Upper lobe of left lung (tissue), 6 donors: ENCODE measurements around the gene NOX4. TPM values are rescaled to one million over a fixed set of nuclear protein-coding genes. Genes with fewer than 3 reads are reported as not detected.

Source experiments
- ATAC-seq, 2 donors: fragments of 200-7000 bp; cut with Tn5 transposase; one replicate each; pipeline ENCODE4 v1.9.1; 2022; ENCODE audit warnings: mild to moderate bottlenecking in 2 of 2, moderate library complexity in 2 of 2; ENCODE audit not compliant: low FRiP score in 2 of 2
- DNase-seq, 2 donors: peaks; one replicate each; pipeline ENCODE4 v3.0.0-alpha.2; 2019 to 2020
- H3K27ac ChIP-seq, 4 donors: fragments of 200-600 bp; sonication (generic); one replicate each; pipeline ENCODE4 v1.5.1; 2016 to 2019
- H3K27me3 ChIP-seq, 4 donors: fragments of 200-600 bp; sonication (generic); one replicate each; pipeline ENCODE4 v1.5.1; 2017 to 2019
- H3K36me3 ChIP-seq, 4 donors: fragments of 200-600 bp; sonication (generic); one replicate each; pipeline ENCODE4 v1.5.1; 2016 to 2019
- H3K4me1 ChIP-seq, 4 donors: fragments of 200-600 bp; sonication (generic); one replicate each; pipeline ENCODE4 v1.5.1; 2018 to 2019
- H3K4me3 ChIP-seq, 4 donors: fragments of 200-600 bp; sonication (generic); one replicate each; pipeline ENCODE4 v1.5.1; 2017 to 2019; ENCODE audit warnings: mild to moderate bottlenecking in 2 of 4, moderate library complexity in 1 of 4
- H3K9me3 ChIP-seq, 4 donors: fragments of 200-600 bp; sonication (generic); one replicate each; pipeline ENCODE4 v1.5.1; 2018 to 2019
- CTCF ChIP-seq, 6 experiments: fragments of 450-650 bp in 4 of 6; fragments of 200-600 bp in 2 of 6; sonication (generic) in 2 of 6; IDR thresholded peaks; one replicate each; pipeline ENCODE4 v1.5.1; 2016 to 2019; ENCODE audit warnings: antibody characterized with exemption in 6 of 6
- EP300 ChIP-seq, 4 donors: sonication (generic); formaldehyde crosslinking; IDR thresholded peaks; one replicate each; pipeline ENCODE4 v1.5.1; 2017; ENCODE audit warnings: antibody characterized with exemption in 4 of 4, control low read depth in 2 of 4
- POLR2A ChIP-seq, 4 donors: fragments of 450-650 bp; IDR thresholded peaks; one replicate each; pipeline ENCODE4 v1.5.1; 2016 to 2017; ENCODE audit warnings: antibody characterized with exemption in 4 of 4, mild to moderate bottlenecking in 2 of 4
- POLR2AphosphoS5 ChIP-seq, 2 donors: sonication (generic); formaldehyde crosslinking; IDR thresholded peaks; one replicate each; pipeline ENCODE4 v1.5.1; 2017; ENCODE audit warnings: antibody characterized with exemption in 2 of 2
- WGBS, 2 donors: methylation state at CpG; one replicate each; pipeline ENCODE4 v1.1.5; 2017 to 2018; 5-methylcytosine and 5-hydroxymethylcytosine counted together
- total RNA-seq, 6 donors: library from RNA; depleted of rRNA in 4 of 6; stranded (reverse); fragments of >200 nt in 4 of 6; gene quantifications; one replicate each; pipeline versions ENCODE4 v1.1.0 to v1.2.1, GENCODE V29; 2016 to 2021
- donor health status: DM: no; HTN: no; CAD: no; lungs with moderate emphysema.
- donor health status: DM: no; HTN: yes; CAD: no; lungs with severe emphysema.

NOX4 gene
- total RNA-seq, 6 donors from 2014 or later: 2.0 to 6.4 (median 3.7) TPM

GRCh38 chr11:89456681-89457080, 34.5 kb downstream of the NOX4 start:
- no peak overlapping the region for H3K4me3 ChIP-seq
- WGBS, 2 donors: 90 to 100% methylated on average over 2 of the region's 2 CpGs
- H3K36me3 ChIP-seq: no peaks in the 10 kb centered on the region
- H3K4me1 ChIP-seq: no peaks in the 10 kb centered on the region
- DNase-seq (no peak), ATAC-seq (no peak)
- no peak overlapping the region for H3K27ac ChIP-seq
- no peaks in the 10 kb centered on the region for H3K9me3 ChIP-seq
- no peaks in the 10 kb centered on the region for H3K27me3 ChIP-seq
- TF ChIP-seq EP300 (IDR thresholded peaks at IDR 0.05) (no peak), CTCF (IDR thresholded peaks at IDR 0.05) (no peak), POLR2AphosphoS5 (IDR thresholded peaks at IDR 0.05) (no peak), POLR2A (IDR thresholded peaks at IDR 0.05) (no peak)

GRCh38 chr11:89452780-89453179, 38.4 kb downstream of the NOX4 start:
- H3K4me1 ChIP-seq: no peaks in the 10 kb centered on the region
- 70 to 75% methylated on average over 3 of the region's 3 CpGs for WGBS, 2 donors
- H3K4me3 ChIP-seq: no peak overlapping the region
- no peak for ATAC-seq
- no peak for TF ChIP-seq EP300 (IDR thresholded peaks at IDR 0.05)
- TF ChIP-seq CTCF (IDR thresholded peaks at IDR 0.05): no peak
- TF ChIP-seq POLR2A (IDR thresholded peaks at IDR 0.05): no peak
- no peak for TF ChIP-seq POLR2AphosphoS5 (IDR thresholded peaks at IDR 0.05)
- no peaks in the 10 kb centered on the region for H3K9me3 ChIP-seq
- H3K27me3 ChIP-seq: no peaks in the 10 kb centered on the region
- no peak for DNase-seq
- no peaks in the 10 kb centered on the region for H3K36me3 ChIP-seq
- H3K27ac ChIP-seq: no peak overlapping the region

- no peaks in the 10 kb centered on the region for H3K9me3 ChIP-seq
- no peak for ATAC-seq
- no peak overlapping the region for H3K4me3 ChIP-seq
- H3K4me1 ChIP-seq: no peaks in the 10 kb centered on the region
- H3K36me3 ChIP-seq: no peaks in the 10 kb centered on the region
- no peaks in the 10 kb centered on the region for H3K27me3 ChIP-seq
- DNase-seq: no peak
- no peak overlapping the region for H3K27ac ChIP-seq
- TF ChIP-seq CTCF (IDR thresholded peaks at IDR 0.05) (no peak), POLR2A (IDR thresholded peaks at IDR 0.05) (no peak), EP300 (IDR thresholded peaks at IDR 0.05) (no peak), POLR2AphosphoS5 (IDR thresholded peaks at IDR 0.05) (no peak)
These were observed 43.3 kb downstream of the NOX4 start for GRCh38 chr11:89447845-89448244.

GRCh38 chr11:89443361-89444322, 47.5 kb downstream of the NOX4 start:
- H3K4me3 ChIP-seq: no peak overlapping the region
- no peaks in the 10 kb centered on the region for H3K27me3 ChIP-seq
- no peaks in the 10 kb centered on the region for H3K36me3 ChIP-seq
- 79 to 80% methylated on average over 5 of the region's 5 CpGs for WGBS, 2 donors
- H3K4me1 ChIP-seq: no peaks in the 10 kb centered on the region
- DNase-seq (no peak), ATAC-seq (no peak)
- TF ChIP-seq CTCF (IDR thresholded peaks at IDR 0.05) (no peak), POLR2A (IDR thresholded peaks at IDR 0.05) (no peak), EP300 (IDR thresholded peaks at IDR 0.05) (no peak), POLR2AphosphoS5 (IDR thresholded peaks at IDR 0.05) (no peak)
- H3K27ac ChIP-seq: no peak overlapping the region
- no peaks in the 10 kb centered on the region for H3K9me3 ChIP-seq

- ATAC-seq: no peak
- no peak overlapping the region for H3K4me3 ChIP-seq
- WGBS, 2 donors: 66 to 77% methylated on average over 2 of the region's 2 CpGs
These were observed 48.4 kb downstream of the NOX4 start for GRCh38 chr11:89442801-89443200.

More at GRCh38 chr11:89442801-89443200, 48.4 kb downstream of the NOX4 start:
- DNase-seq: no peak
- Histone ChIP-seq H3K36me3 (no peaks in the 10 kb centered on the region), H3K27ac (no peak overlapping the region), H3K4me1 (no peaks in the 10 kb centered on the region), H3K9me3 (no peaks in the 10 kb centered on the region), H3K27me3 (no peaks in the 10 kb centered on the region)
- no peak for TF ChIP-seq CTCF (IDR thresholded peaks at IDR 0.05)
- no peak for TF ChIP-seq POLR2A (IDR thresholded peaks at IDR 0.05)
- no peak for TF ChIP-seq POLR2AphosphoS5 (IDR thresholded peaks at IDR 0.05)
- TF ChIP-seq EP300 (IDR thresholded peaks at IDR 0.05): no peak
